Stomach (tissue), 9 donors: ENCODE data around the gene TNPO3. TPM values are rescaled to one million over a fixed set of nuclear protein-coding genes. Genes with fewer than 3 reads are reported as not detected.
"Not testable (repeated sequence)": the region's sequence is repeated elsewhere in the genome, so short reads cannot be mapped to it uniquely, and the experiment has no call there.

Experiments
- DNase-seq, 2 donors: peaks; one replicate each; pipeline versions ENCODE4 v3.0.0 to v3.0.0-alpha.2; 2013 to 2019
- H3K27ac ChIP-seq, 5 donors: fragments of 200-600 bp in 4 of 5; sonication (generic) in 4 of 5; one replicate each; pipeline ENCODE4 v1.5.1; 2013 to 2019; ENCODE audit warnings: mild to moderate bottlenecking in 1 of 5, moderate library complexity in 1 of 5
- H3K27me3 ChIP-seq, 3 donors: fragments of 200-600 bp; sonication (generic); one replicate each; pipeline ENCODE4 v1.5.1; 2017 to 2019; ENCODE audit warnings: mixed run types in 1 of 3
- H3K36me3 ChIP-seq, 4 donors: fragments of 200-600 bp; sonication (generic); 1 replicate in 3 of 4; 2 replicates in 1 of 4; pipeline ENCODE4 v1.5.1; 2016 to 2019
- H3K4me1 ChIP-seq, 4 donors: fragments of 200-600 bp; sonication (generic); one replicate each; pipeline ENCODE4 v1.5.1; 2016 to 2019
- H3K4me3 ChIP-seq, 4 donors: fragments of 200-600 bp; sonication (generic) in 3 of 4; one replicate each; pipeline ENCODE4 v1.5.1; 2016 to 2019; ENCODE audit warnings: mild to moderate bottlenecking in 1 of 4
- H3K9me3 ChIP-seq, 4 donors: fragments of 200-600 bp; sonication (generic); one replicate each; pipeline ENCODE4 v1.5.1; 2016 to 2019
- EP300 ChIP-seq: sonication (generic); formaldehyde crosslinking; IDR thresholded peaks from one replicate; pipeline ENCODE4 v1.6.1; 2017; ENCODE audit warnings: antibody characterized with exemption
- POLR2A ChIP-seq, 4 donors: fragments of 450-650 bp; IDR thresholded peaks; one replicate each; pipeline ENCODE4 v1.6.1; 2016; ENCODE audit warnings: antibody characterized with exemption in 4 of 4, control low read depth in 2 of 4, mild to moderate bottlenecking in 1 of 4, moderate library complexity in 1 of 4
- POLR2AphosphoS5 ChIP-seq, 3 donors: sonication (generic); formaldehyde crosslinking; IDR thresholded peaks; one replicate each; pipeline ENCODE4 v1.6.1; 2016; ENCODE audit warnings: antibody characterized with exemption in 3 of 3
- WGBS, 5 donors: extraction: QIAGEN DNeasy Blood & Tissue Kit in 3 of 5; methylation state at CpG; one replicate each; pipeline versions ENCODE4 v1.1.5 to v1.1.7; 2013 to 2018; 5-methylcytosine and 5-hydroxymethylcytosine counted together
- intact Hi-C: fragments of 100-400 bp; cut with DNase I; formaldehyde crosslinking; loops from one replicate; pipeline ENCODE4 v1.15.1; 2023; ENCODE audit warnings: low total_unique reads
- polyA plus RNA-seq, 3 donors: library from polyadenylated mRNA; stranded (reverse); fragments of 200-250 nt; gene quantifications; one replicate each; pipeline ENCODE4 v1.2.3, GENCODE V29; 2013
- total RNA-seq, 5 donors: library from RNA; depleted of rRNA; stranded (reverse); fragments of >200 nt; gene quantifications; one replicate each; pipeline versions ENCODE4 v1.1.0 to v1.2.3, GENCODE V29; 2014 to 2016
- TF ChIP-seq, protein P1 (sequence below), 7 experiments: fragments of 450-650 bp in 4 of 7; fragments of 200-600 bp in 3 of 7; sonication (generic) in 3 of 7; IDR thresholded peaks; one replicate each; pipeline ENCODE4 v1.5.1; 2016 to 2019; ENCODE audit warnings: antibody characterized with exemption in 7 of 7, control low read depth in 2 of 7, mild to moderate bottlenecking in 1 of 7
- donor health status: healthy with polysubstance abuse.
- donor health status: Bipolar disorder and iron deficiency.
- donor health status: healthy.

TNPO3 gene
- total and polyA plus RNA-seq, 8 donors = 10.7 to 63.8 (median 19.6) TPM

DNA sequence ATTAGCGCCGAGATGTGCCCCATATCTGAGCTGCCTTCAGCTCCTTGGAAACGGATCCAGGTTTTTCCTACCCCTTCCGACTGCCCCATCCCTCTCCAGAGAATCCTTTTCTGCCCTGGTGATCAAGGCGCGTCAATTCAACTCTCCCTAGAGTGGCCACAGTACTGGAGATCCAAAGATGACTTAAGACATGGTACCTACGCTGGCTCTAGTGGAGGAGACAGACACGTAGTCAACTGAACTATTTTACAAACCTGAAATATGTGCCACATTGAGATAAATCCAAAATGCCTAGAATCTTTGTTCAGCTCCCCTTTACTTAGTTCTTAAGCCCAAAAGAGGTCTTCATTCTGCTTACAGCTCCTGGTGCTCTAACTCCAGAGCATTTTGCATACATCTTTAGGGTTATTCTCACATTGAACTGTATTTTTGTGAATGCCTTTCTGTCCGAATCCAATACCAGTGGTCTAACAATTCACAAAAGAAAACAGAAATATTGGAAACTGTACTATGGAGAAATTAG lies 444 bp upstream of the TNPO3 start:
- intact Hi-C loops = no loop called here
- Histone ChIP-seq H3K36me3 (peaks cover 0 to 6% (median 0%) of the 10 kb centered on the region in 4 donors), H3K27ac (peak overlapping the region; percentile 93 to 97 (median 96)), H3K27me3 (no peaks in the 10 kb centered on the region), H3K4me1 (peaks cover 28 to 46% (median 34%) of the 10 kb centered on the region in 4 donors), H3K4me3 (peak overlapping the region; percentile 75 to 93 (median 89)), H3K9me3 (no peaks in the 10 kb centered on the region)
- no peak for DNase-seq
- 8 to 12% (median 9%) methylated on average over 9 of the region's 9 CpGs for WGBS, 5 donors
- peak in 1 of 3 donors; percentile 2 for TF ChIP-seq POLR2AphosphoS5 (IDR thresholded peaks at IDR 0.05)
- TF ChIP-seq EP300 = no peak

DNA sequence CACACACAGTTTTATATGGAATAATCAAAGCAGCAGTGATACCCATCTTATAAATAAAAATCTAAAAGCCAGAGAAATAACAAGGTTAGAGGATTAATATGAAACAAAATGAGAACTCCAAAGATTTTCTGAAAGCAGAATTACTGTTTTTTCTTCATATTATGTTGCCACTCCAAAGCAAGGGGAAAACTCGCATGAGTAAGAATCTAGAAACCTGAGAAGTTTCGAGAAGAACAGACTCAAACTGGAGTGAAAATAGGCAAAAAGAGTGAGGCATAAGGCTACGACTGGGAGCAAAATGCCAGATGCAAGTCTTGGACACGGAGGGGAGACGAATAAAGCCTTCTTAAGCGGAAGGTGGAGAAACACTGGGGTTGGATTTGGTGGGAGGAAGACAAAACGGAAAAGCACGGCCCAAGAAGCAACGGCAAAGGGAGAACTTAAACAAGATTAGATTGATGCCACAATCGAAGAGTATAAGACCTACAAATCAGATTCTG lies 923 bp downstream of the TNPO3 start:
- intact Hi-C loops = no loop called here
- peak overlapping the region; percentile 75 to 93 (median 89) for H3K4me3 ChIP-seq
- H3K27me3 ChIP-seq = no peaks in the 10 kb centered on the region
- no peaks in the 10 kb centered on the region for H3K9me3 ChIP-seq
- H3K27ac ChIP-seq = peak overlapping the region; percentile 93 to 97 (median 96)
- DNase-seq = no peak
- peaks cover 0 to 6% (median 0%) of the 10 kb centered on the region in 4 donors for H3K36me3 ChIP-seq
- 0 to 1% (median 0%) methylated on average over 10 of the region's 10 CpGs for WGBS, 5 donors
- peaks cover 28 to 57% (median 44%) of the 10 kb centered on the region in 4 donors for H3K4me1 ChIP-seq
- TF ChIP-seq POLR2AphosphoS5 (IDR thresholded peaks at IDR 0.05) (no peak), EP300 (no peak), POLR2A (IDR thresholded peaks at IDR 0.05) (no peak)
- TF ChIP-seq, protein P1, sequence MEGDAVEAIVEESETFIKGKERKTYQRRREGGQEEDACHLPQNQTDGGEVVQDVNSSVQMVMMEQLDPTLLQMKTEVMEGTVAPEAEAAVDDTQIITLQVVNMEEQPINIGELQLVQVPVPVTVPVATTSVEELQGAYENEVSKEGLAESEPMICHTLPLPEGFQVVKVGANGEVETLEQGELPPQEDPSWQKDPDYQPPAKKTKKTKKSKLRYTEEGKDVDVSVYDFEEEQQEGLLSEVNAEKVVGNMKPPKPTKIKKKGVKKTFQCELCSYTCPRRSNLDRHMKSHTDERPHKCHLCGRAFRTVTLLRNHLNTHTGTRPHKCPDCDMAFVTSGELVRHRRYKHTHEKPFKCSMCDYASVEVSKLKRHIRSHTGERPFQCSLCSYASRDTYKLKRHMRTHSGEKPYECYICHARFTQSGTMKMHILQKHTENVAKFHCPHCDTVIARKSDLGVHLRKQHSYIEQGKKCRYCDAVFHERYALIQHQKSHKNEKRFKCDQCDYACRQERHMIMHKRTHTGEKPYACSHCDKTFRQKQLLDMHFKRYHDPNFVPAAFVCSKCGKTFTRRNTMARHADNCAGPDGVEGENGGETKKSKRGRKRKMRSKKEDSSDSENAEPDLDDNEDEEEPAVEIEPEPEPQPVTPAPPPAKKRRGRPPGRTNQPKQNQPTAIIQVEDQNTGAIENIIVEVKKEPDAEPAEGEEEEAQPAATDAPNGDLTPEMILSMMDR (IDR thresholded peaks at IDR 0.05) = no peak

DNA sequence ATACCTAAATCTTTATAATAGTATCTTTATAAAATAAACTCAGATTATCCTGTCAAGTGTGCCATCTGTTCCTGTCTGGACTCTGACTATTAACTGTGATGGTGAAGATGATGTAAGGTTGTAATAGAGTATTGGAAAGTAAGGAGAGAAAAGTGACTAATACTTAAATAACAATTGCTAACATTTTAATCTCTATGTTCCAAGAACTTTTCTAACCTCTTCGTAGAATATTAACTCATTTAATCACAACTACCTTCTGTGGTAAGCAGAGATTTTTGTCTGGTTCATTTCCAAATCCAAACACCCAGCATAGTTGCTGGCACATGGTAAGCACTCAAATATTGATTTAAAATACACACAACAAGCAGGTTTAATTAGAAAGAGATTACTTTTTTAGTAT lies 2.5 kb downstream of the TNPO3 start:
- intact Hi-C loops = no loop called here
- DNase-seq = no peak
- Histone ChIP-seq H3K36me3 (peaks cover 0 to 6% (median 3%) of the 10 kb centered on the region in 4 donors), H3K4me1 (peaks cover 28 to 72% (median 55%) of the 10 kb centered on the region in 4 donors), H3K27ac (peak overlapping the region in 3 of 5 donors; percentile 29 to 93 (median 51)), H3K9me3 (no peaks in the 10 kb centered on the region), H3K27me3 (no peaks in the 10 kb centered on the region), H3K4me3 (peak overlapping the region in 2 of 4 donors; percentile 75 to 90)
- 25 to 55% (median 30%) methylated on average over 1 of the region's 1 CpG for WGBS, 5 donors
- TF ChIP-seq EP300 (no peak), POLR2A (IDR thresholded peaks at IDR 0.05) (no peak), POLR2AphosphoS5 (IDR thresholded peaks at IDR 0.05) (no peak)
- TF ChIP-seq, protein P1 (IDR thresholded peaks at IDR 0.05) = no peak

DNA sequence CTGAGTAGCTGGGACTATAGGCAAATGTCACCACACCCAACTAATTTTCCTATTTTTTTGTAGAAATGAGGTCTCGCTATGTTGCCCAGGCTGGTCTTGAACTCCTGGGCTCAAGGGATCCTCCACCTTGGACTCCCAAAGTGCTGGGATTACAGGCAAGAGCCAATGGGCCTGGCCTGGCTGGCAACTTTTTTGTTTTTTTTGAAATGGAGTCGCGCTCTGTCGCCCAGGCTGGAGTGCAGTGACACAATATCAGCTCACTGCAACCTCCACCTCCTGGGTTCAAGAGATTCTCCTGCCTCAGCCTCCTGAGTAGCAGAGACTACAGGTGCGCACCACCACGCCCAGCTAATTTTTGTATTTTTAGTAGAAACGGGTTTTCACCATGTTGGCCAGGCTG lies 3.5 kb downstream of the TNPO3 start:
- H3K36me3 ChIP-seq, H3K4me3 ChIP-seq, DNase-seq, intact Hi-C loops, H3K9me3 ChIP-seq, H3K27me3 ChIP-seq: not testable (repeated sequence)
- WGBS, 5 donors = 85 to 98% (median 96%) methylated on average over 7 of the region's 7 CpGs
- H3K4me1 ChIP-seq = peaks cover 28 to 82% (median 60%) of the 10 kb centered on the region in 4 donors
- H3K27ac ChIP-seq = peak overlapping the region in 3 of 5 donors; percentile 29 to 93 (median 51)

DNA sequence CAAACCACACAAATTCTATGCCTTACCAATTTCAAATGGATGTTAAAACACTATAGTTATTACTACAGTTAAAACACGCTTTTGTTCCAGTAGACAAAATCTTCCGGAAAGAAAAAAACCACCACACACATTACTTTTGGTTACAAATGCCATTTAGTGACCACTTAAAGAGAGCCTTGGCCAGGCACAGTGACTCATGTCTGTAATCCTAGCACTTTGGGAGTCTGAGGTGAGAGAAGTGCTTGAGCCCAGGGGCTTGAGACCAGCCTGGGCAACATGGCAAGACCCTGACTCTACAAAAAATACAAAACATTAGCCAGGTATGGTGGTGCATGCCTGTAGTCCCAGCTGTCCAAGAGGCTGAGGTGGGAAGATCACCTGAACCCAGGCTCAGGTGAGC lies 7.2 kb downstream of the TNPO3 start:
- H3K27ac ChIP-seq = no peak overlapping the region
- intact Hi-C loops = no loop called here
- DNase-seq = no peak
- 84 to 99% (median 93%) methylated on average over 2 of the region's 2 CpGs for WGBS, 5 donors
- H3K4me3 ChIP-seq = no peak overlapping the region
- peaks cover 0 to 6% (median 3%) of the 10 kb centered on the region in 4 donors for H3K36me3 ChIP-seq
- TF ChIP-seq EP300 (no peak), POLR2AphosphoS5 (IDR thresholded peaks at IDR 0.05) (no peak), POLR2A (IDR thresholded peaks at IDR 0.05) (no peak)
- TF ChIP-seq, protein P1 (IDR thresholded peaks at IDR 0.05) = no peak
- peaks cover 11 to 99% (median 49%) of the 10 kb centered on the region in 4 donors for H3K4me1 ChIP-seq
- H3K27me3 ChIP-seq = no peaks in the 10 kb centered on the region
- H3K9me3 ChIP-seq = no peaks in the 10 kb centered on the region
